GM12878 (cell line): ENCODE measurements around the gene RASSF4. TPM values are rescaled to one million over a fixed set of nuclear protein-coding genes. Genes with fewer than 3 reads are reported as not detected.
A peak's percentile ranks its signal among the peaks of the same experiment; 100 is the strongest.

ENCODE experiments used
- BACH1 ChIP-seq: fragments of 450-650 bp; IDR thresholded peaks from 2 replicates; pipeline ENCODE4 v1.6.1; 2017; ENCODE audit warnings: mild to moderate bottlenecking, borderline replicate concordance
- BCL11A ChIP-seq: IDR thresholded peaks from 2 replicates; pipeline ENCODE4 v1.6.1; 2011; ENCODE audit warnings: low read depth, low read length
- BCLAF1 ChIP-seq: fragments of 450-650 bp; IDR thresholded peaks from 2 replicates; pipeline ENCODE4 v1.6.1; 2017; ENCODE audit warnings: antibody characterized with exemption, mild to moderate bottlenecking, moderate library complexity
- CHD1 ChIP-seq: IDR thresholded peaks from 2 replicates; pipeline ENCODE4 v1.6.1; 2012; ENCODE audit warnings: low read depth, low read length, improper control_type of control experiment
- HCFC1 ChIP-seq: fragments of 150-350 bp; IDR thresholded peaks from 2 replicates; pipeline ENCODE4 v1.6.1; 2014; ENCODE audit warnings: low read length
- HDAC6 ChIP-seq: fragments of 200-600 bp; sonication (generic); IDR thresholded peaks from one replicate; pipeline ENCODE4 v1.8.0; 2017; ENCODE audit warnings: antibody characterized with exemption; ENCODE audit not compliant: unreplicated experiment
- IRF4 ChIP-seq: IDR thresholded peaks from 2 replicates; pipeline ENCODE4 v1.6.1; 2011; ENCODE audit warnings: low read depth, low read length
- JUNB ChIP-seq: IDR thresholded peaks from 2 replicates; pipeline ENCODE4 v1.6.1; 2016; ENCODE audit warnings: antibody characterized with exemption, mild to moderate bottlenecking
- NFYA ChIP-seq: IDR thresholded peaks from 2 replicates; pipeline ENCODE4 v1.6.1; 2011; ENCODE audit warnings: low read depth, mild to moderate bottlenecking, low read length, improper control_type of control experiment, borderline replicate concordance
- NR2C2 ChIP-seq: IDR thresholded peaks from 2 replicates; pipeline ENCODE4 v1.6.1; 2011; ENCODE audit warnings: borderline replicate concordance, low read depth; ENCODE audit not compliant: control insufficient read depth, insufficient read length
- PML ChIP-seq: IDR thresholded peaks from 2 replicates; pipeline ENCODE4 v1.6.1; 2012; ENCODE audit warnings: low read length, inconsistent platforms
- RAD21 ChIP-seq: IDR thresholded peaks from 2 replicates; pipeline ENCODE4 v1.6.1; 2011; ENCODE audit warnings: mild to moderate bottlenecking, low read depth, low read length, moderate library complexity; ENCODE audit not compliant: insufficient read depth
- RELA ChIP-seq: fragments of 450-650 bp; IDR thresholded peaks from 2 replicates; pipeline ENCODE4 v1.8.0; 2014; ENCODE audit warnings: borderline replicate concordance; ENCODE audit not compliant: partially characterized antibody
- SP1 ChIP-seq: IDR thresholded peaks from one replicate; pipeline ENCODE4 v1.6.1; 2011; ENCODE audit warnings: low read depth, low read length
- TCF3 ChIP-seq: IDR thresholded peaks from 2 replicates; pipeline ENCODE4 v1.6.1; 2012; ENCODE audit warnings: low read depth, mild to moderate bottlenecking, low read length, borderline replicate concordance; ENCODE audit not compliant: insufficient read depth
- TCF7 ChIP-seq: IDR thresholded peaks from 2 replicates; pipeline ENCODE4 v1.6.1; 2014; ENCODE audit warnings: antibody characterized with exemption, borderline replicate concordance
- ZNF687 ChIP-seq: fragments of 450-650 bp; IDR thresholded peaks from 2 replicates; pipeline ENCODE4 v1.6.1; 2017; ENCODE audit warnings: mild to moderate bottlenecking, moderate library complexity
- polyA plus RNA-seq, 11 experiments: library from polyadenylated mRNA; depleted of rRNA in 4 of 11; unstranded in 6 of 11; stranded (reverse) in 5 of 11; fragments of >200 nt; fragmentation: Nextera tagmentation in 4 of 11; fragmentation: Illumina TruSeq in 1 of 11; extraction: Ambion mirVana in 4 of 11; extraction: Trizol in 1 of 11; gene quantifications; 1 replicate in 1 of 11; 2 replicates in 10 of 11; pipeline versions ENCODE4 v1.2.1 to v1.2.3, GENCODE V29; 2011 to 2016; ENCODE audit warnings: inconsistent platforms in 2 of 11, missing spikeins in 2 of 11, low read depth in 1 of 11
- total RNA-seq, 4 experiments: library from RNA; depleted of rRNA in 3 of 4; stranded (reverse); fragments of >200 nt in 3 of 4; fragmentation: Illumina TruSeq in 1 of 4; extraction: Trizol in 1 of 4; gene quantifications; 2 replicates each; pipeline versions ENCODE4 v1.2.1 to v1.2.3, GENCODE V29; 2013 to 2021
- TF ChIP-seq, protein P1 (sequence below): fragments of 450-650 bp; IDR thresholded peaks from 2 replicates; pipeline ENCODE4 v1.6.1; 2018; ENCODE audit warnings: mild to moderate bottlenecking, low read depth, moderate library complexity; ENCODE audit not compliant: partially characterized antibody
- TF ChIP-seq, protein P2 (sequence below): fragments of 450-650 bp; IDR thresholded peaks from 2 replicates; pipeline ENCODE4 v1.6.1; 2016; ENCODE audit warnings: mild to moderate bottlenecking

RASSF4 gene
- total and polyA plus RNA-seq, 10 of the 15 experiments (the other 5 are each of a cell fraction or from before 2014, with no cell fraction given), result 3.7 to 71.1 (median 16.8) TPM

- TF ChIP-seq ZNF687 (no peak), HCFC1 (no peak), NR2C2 (no peak), TCF7 (no peak), JUNB (no peak), BCLAF1 (no peak), RELA (no peak), CHD1 (no peak), NFYA (no peak), IRF4 (no peak), RAD21 (peak; percentile 98), TCF3 (peak; percentile 84), HDAC6 (no peak), BACH1 (no peak), SP1 (peak; percentile 28), BCL11A (no peak), PML (no peak)
- TF ChIP-seq, protein P1, sequence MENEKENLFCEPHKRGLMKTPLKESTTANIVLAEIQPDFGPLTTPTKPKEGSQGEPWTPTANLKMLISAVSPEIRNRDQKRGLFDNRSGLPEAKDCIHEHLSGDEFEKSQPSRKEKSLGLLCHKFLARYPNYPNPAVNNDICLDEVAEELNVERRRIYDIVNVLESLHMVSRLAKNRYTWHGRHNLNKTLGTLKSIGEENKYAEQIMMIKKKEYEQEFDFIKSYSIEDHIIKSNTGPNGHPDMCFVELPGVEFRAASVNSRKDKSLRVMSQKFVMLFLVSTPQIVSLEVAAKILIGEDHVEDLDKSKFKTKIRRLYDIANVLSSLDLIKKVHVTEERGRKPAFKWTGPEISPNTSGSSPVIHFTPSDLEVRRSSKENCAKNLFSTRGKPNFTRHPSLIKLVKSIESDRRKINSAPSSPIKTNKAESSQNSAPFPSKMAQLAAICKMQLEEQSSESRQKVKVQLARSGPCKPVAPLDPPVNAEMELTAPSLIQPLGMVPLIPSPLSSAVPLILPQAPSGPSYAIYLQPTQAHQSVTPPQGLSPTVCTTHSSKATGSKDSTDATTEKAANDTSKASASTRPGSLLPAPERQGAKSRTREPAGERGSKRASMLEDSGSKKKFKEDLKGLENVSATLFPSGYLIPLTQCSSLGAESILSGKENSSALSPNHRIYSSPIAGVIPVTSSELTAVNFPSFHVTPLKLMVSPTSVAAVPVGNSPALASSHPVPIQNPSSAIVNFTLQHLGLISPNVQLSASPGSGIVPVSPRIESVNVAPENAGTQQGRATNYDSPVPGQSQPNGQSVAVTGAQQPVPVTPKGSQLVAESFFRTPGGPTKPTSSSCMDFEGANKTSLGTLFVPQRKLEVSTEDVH, result no peak
- TF ChIP-seq, protein P2, sequence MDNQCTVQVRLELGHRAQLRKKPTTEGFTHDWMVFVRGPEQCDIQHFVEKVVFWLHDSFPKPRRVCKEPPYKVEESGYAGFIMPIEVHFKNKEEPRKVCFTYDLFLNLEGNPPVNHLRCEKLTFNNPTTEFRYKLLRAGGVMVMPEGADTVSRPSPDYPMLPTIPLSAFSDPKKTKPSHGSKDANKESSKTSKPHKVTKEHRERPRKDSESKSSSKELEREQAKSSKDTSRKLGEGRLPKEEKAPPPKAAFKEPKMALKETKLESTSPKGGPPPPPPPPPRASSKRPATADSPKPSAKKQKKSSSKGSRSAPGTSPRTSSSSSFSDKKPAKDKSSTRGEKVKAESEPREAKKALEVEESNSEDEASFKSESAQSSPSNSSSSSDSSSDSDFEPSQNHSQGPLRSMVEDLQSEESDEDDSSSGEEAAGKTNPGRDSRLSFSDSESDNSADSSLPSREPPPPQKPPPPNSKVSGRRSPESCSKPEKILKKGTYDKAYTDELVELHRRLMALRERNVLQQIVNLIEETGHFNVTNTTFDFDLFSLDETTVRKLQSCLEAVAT, result 0 out of 2 replicates have a peak, but pooled peaks have one; percentile 30
Observed at GRCh38 chr10:44932517-44933450, 26.8 kb upstream of the RASSF4 start (continued).
